OCI-LY7 (cell line): ENCODE data around the gene RAB11B. TPM values are rescaled to one million over a fixed set of nuclear protein-coding genes. Genes with fewer than 3 reads are reported as not detected.
A peak's percentile ranks its signal among the peaks of the same experiment; 100 is the strongest.

Experiments
- BruUV-seq: library from RNA; stranded (reverse); fragments of 400-500 nt; replicated peaks from 2 replicates; lab custom pipeline; 2021; lab: Mats Ljungman, UMichigan
- CTCF ChIA-PET: fragments of 300-600 bp; sonication (Branson Sonifier 250); formaldehyde crosslinking; loops from one replicate; lab custom pipeline; 2022; ENCODE audit warnings: antibody characterized with exemption; ENCODE audit not compliant: unreplicated experiment; lab: Charles Lee
- POLR2A ChIA-PET: fragments of 300-600 bp; sonication (Branson Sonifier 250); formaldehyde crosslinking; loops from one replicate; lab custom pipeline; 2022; ENCODE audit warnings: antibody characterized with exemption; lab: Charles Lee
- DNase-seq: peaks from one replicate; pipeline ENCODE4 v3.0.0-alpha.2; 2015; ENCODE audit warnings: low spot score
- H2AFZ ChIP-seq: fragments of 200-600 bp; sonication (generic), shearing (Covaris generic); 2 replicates; pipeline ENCODE4 v1.6.1; 2014; ENCODE audit warnings: mild to moderate bottlenecking, antibody characterized with exemption, low read length, moderate library complexity
- H3K27ac ChIP-seq: fragments of 200-600 bp; sonication (generic); 2 replicates; pipeline ENCODE4 v1.5.1; 2014; ENCODE audit warnings: mixed run types, low read depth, mild to moderate bottlenecking, moderate library complexity, low read length, inconsistent platforms; ENCODE audit not compliant: poor library complexity, severe bottlenecking
- H3K36me3 ChIP-seq: fragments of 200-600 bp; sonication (generic); 2 replicates; pipeline ENCODE4 v1.6.1; 2014; ENCODE audit warnings: mild to moderate bottlenecking, antibody characterized with exemption, low read length, moderate library complexity, mixed read lengths; ENCODE audit not compliant: insufficient read depth
- H3K4me1 ChIP-seq: fragments of 200-600 bp; sonication (generic); 2 replicates; pipeline ENCODE4 v1.5.1; 2014; ENCODE audit warnings: mild to moderate bottlenecking, low read length; ENCODE audit not compliant: insufficient read depth, poor library complexity, severe bottlenecking
- H3K4me2 ChIP-seq: fragments of 200-600 bp; sonication (generic); 2 replicates; pipeline ENCODE4 v1.6.1; 2014; ENCODE audit warnings: mild to moderate bottlenecking, low read length
- H3K4me3 ChIP-seq: fragments of 200-600 bp; sonication (generic); 2 replicates; pipeline ENCODE4 v1.5.1; 2014; ENCODE audit warnings: mild to moderate bottlenecking, low read depth, low read length; ENCODE audit not compliant: poor library complexity, severe bottlenecking
- H3K79me2 ChIP-seq: fragments of 200-600 bp; sonication (generic); 2 replicates; pipeline ENCODE4 v1.6.1; 2016; ENCODE audit warnings: low read depth, mild to moderate bottlenecking, low read length, moderate library complexity, mixed read lengths; ENCODE audit not compliant: insufficient read depth
- H3K9me2 ChIP-seq: fragments of 200-600 bp; sonication (generic); 2 replicates; pipeline ENCODE4 v1.6.1; 2016; ENCODE audit warnings: mild to moderate bottlenecking, low read length, mixed read lengths; ENCODE audit not compliant: insufficient read depth
- H3K9me3 ChIP-seq: fragments of 200-600 bp; sonication (generic); 2 replicates; pipeline ENCODE4 v1.6.1; 2014; ENCODE audit warnings: mild to moderate bottlenecking, mixed run types, low read length, mixed read lengths
- H4K20me1 ChIP-seq: fragments of 200-600 bp; sonication (generic); 2 replicates; pipeline ENCODE4 v1.6.1; 2014; ENCODE audit warnings: mild to moderate bottlenecking, antibody characterized with exemption, low read length, moderate library complexity, mixed read lengths; ENCODE audit not compliant: insufficient read depth
- EZH2phosphoT487 ChIP-seq: fragments of 200-600 bp; sonication (generic); IDR thresholded peaks from 2 replicates; pipeline ENCODE4 v1.6.1; 2018; ENCODE audit warnings: low read depth, borderline replicate concordance, mild to moderate bottlenecking, mixed run types, antibody characterized with exemption, low read length, moderate library complexity, mixed read lengths
- intact Hi-C: fragments of 100-400 bp; cut with micrococcal nuclease; formaldehyde crosslinking; loops from one replicate; pipeline ENCODE4 v1.10.0; 2022; ENCODE audit not compliant: unreplicated experiment
- total RNA-seq, 2 experiments: library from RNA; depleted of rRNA in 1 of 2; stranded (reverse); fragments of >200 nt in 1 of 2; shearing (Covaris generic) in 1 of 2; gene quantifications; 2 replicates each; pipeline ENCODE4 v1.2.3, GENCODE V29; 2014 to 2022
- TF ChIP-seq, protein P1 (sequence below): fragments of 200-600 bp; sonication (generic); conservative IDR thresholded peaks from 2 replicates; pipeline ENCODE4 v1.5.1; 2014; ENCODE audit warnings: mild to moderate bottlenecking, antibody characterized with exemption, low read length, moderate library complexity, mixed read lengths

The RAB11B gene
- total RNA-seq, 2 experiments from 2014 or later: 24.5 to 84.9 TPM

DNA sequence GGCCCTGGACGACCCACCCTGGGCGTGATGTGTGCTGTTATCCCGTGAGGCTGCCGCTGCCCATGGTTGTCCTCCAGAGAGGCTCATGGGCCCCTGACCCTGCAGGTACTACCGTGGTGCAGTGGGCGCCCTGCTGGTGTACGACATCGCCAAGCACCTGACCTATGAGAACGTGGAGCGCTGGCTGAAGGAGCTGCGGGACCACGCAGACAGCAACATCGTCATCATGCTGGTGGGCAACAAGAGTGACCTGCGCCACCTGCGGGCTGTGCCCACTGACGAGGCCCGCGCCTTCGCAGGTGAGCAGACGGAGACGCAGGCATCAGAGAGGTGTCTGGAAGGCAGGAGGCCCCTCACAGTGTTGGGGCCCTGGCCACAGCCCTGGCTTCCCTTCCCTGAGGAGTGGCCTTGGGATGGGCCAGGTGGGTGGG lies 11.8 kb downstream of the RAB11B start:
- CTCF ChIA-PET: no interaction called here
- intact Hi-C loops: no loop called here
- no peaks in the 10 kb centered on the region; the same call in 1 of the 2 replicates for H4K20me1 ChIP-seq
- no TSS peak for BruUV-seq
- TF ChIP-seq, protein P1, sequence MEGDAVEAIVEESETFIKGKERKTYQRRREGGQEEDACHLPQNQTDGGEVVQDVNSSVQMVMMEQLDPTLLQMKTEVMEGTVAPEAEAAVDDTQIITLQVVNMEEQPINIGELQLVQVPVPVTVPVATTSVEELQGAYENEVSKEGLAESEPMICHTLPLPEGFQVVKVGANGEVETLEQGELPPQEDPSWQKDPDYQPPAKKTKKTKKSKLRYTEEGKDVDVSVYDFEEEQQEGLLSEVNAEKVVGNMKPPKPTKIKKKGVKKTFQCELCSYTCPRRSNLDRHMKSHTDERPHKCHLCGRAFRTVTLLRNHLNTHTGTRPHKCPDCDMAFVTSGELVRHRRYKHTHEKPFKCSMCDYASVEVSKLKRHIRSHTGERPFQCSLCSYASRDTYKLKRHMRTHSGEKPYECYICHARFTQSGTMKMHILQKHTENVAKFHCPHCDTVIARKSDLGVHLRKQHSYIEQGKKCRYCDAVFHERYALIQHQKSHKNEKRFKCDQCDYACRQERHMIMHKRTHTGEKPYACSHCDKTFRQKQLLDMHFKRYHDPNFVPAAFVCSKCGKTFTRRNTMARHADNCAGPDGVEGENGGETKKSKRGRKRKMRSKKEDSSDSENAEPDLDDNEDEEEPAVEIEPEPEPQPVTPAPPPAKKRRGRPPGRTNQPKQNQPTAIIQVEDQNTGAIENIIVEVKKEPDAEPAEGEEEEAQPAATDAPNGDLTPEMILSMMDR: no peak
- no peak for TF ChIP-seq EZH2phosphoT487
- H3K79me2 ChIP-seq: no peaks in the 10 kb centered on the region
- no peak for DNase-seq
- H3K4me1 ChIP-seq: no peaks in the 10 kb centered on the region
- H3K4me2 ChIP-seq: no peak overlapping the region
- H3K27ac ChIP-seq: no peak overlapping the region
- POLR2A ChIA-PET: interaction anchor here (0.6 to 0.7 kb wide), 2 partner anchors 16 to 27 kb away, joined by 3 to 5 read pairs; no protein-coding TSS in a partner anchor
- no peak overlapping the region for H2AFZ ChIP-seq
- H3K4me3 ChIP-seq: no peak overlapping the region
- H3K36me3 ChIP-seq: peaks cover 25% of the 10 kb centered on the region
- no peaks in the 10 kb centered on the region for H3K9me3 ChIP-seq
- H3K9me2 ChIP-seq: no peaks in the 10 kb centered on the region

DNA sequence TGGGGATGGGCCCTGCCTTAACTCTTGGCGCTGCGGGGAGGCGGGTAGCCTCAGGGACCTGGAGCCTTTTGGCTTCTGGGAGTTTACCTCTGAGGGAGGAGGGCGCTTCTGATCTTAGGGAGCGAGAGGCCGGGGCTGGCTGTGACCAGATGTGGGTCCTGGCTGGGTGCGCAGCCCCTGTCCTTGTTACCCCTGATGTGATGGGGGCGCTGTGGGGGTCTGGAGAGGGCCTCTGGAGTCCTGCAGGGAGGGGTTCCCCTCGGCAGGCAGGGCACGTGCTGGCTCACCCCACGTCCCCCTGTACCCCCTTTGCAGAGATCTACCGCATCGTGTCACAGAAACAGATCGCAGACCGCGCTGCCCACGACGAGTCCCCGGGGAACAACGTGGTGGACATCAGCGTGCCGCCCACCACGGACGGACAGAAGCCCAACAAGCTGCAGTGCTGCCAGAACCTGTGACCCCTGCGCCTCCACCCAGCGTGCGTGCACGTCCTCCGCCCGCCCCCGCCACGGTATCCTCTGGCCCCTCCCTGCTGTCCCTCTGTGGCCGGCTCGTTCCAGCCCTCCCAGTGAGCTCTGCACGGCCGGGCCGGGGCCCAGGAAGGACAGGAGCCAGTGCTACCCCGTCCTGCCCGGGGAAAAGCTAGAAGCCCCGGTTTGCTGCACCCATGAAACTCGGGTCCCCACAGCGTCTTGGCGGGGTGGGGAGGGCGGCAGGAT lies 13.1 kb downstream of the RAB11B start:
- no peak for DNase-seq
- no peak overlapping the region for H3K4me3 ChIP-seq
- BruUV-seq: no TSS peak
- peaks cover 25% of the 10 kb centered on the region for H3K36me3 ChIP-seq
- TF ChIP-seq EZH2phosphoT487: no peak
- TF ChIP-seq, protein P1: no peak
- no peak overlapping the region for H3K4me2 ChIP-seq
- intact Hi-C loops: no loop called here
- H3K9me2 ChIP-seq: no peaks in the 10 kb centered on the region
- no peaks in the 10 kb centered on the region for H3K4me1 ChIP-seq
- H3K27ac ChIP-seq: no peak overlapping the region
- H3K79me2 ChIP-seq: no peaks in the 10 kb centered on the region
- CTCF ChIA-PET: no interaction called here
- H3K9me3 ChIP-seq: no peaks in the 10 kb centered on the region
- POLR2A ChIA-PET: no interaction called here
- H4K20me1 ChIP-seq: no peaks in the 10 kb centered on the region
- no peak overlapping the region for H2AFZ ChIP-seq

DNA sequence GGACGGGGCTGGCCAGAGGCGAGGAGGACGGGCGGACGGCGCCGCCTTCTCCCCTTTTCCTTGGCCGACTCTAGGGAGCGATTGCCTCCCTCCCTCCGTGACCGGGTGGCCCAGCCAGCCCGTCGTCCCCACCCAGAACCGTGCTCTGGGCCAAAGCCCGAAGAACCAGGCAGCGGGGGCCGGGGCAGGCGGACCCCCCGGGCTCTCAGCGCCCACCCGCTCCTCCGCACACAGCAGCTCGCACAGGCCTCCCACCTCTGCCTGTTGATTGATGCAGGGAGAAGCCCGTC lies 13.6 kb downstream of the RAB11B start:
- intact Hi-C loops: no loop called here
- no peak for DNase-seq
- H4K20me1 ChIP-seq: no peaks in the 10 kb centered on the region
- no peak overlapping the region for H3K4me3 ChIP-seq
- no peaks in the 10 kb centered on the region for H3K79me2 ChIP-seq
- no peaks in the 10 kb centered on the region for H3K4me1 ChIP-seq
- no peaks in the 10 kb centered on the region for H3K9me2 ChIP-seq
- H3K9me3 ChIP-seq: no peaks in the 10 kb centered on the region
- H3K27ac ChIP-seq: no peak overlapping the region
- TF ChIP-seq, protein P1: no peak
- TF ChIP-seq EZH2phosphoT487: no peak
- ChIA-PET POLR2A (no interaction called here), CTCF (no interaction called here)
- H2AFZ ChIP-seq: no peak overlapping the region
- H3K36me3 ChIP-seq: peaks cover 25% of the 10 kb centered on the region
- H3K4me2 ChIP-seq: no peak overlapping the region
- TSS peak; percentile 75 for BruUV-seq
